Trophoblast cell (in vitro differentiated cells and primary cell): Measurements from ENCODE around the gene PLLP.
A peak's percentile ranks its signal among the peaks of the same experiment; 100 is the strongest.
"Not testable (repeated sequence)": the region's sequence is repeated elsewhere in the genome, so short reads cannot be mapped to it uniquely, and the experiment has no call there.

Experiments
- DNase-seq, 2 donors: peaks; one replicate each; pipeline ENCODE4 v3.0.0-alpha.2; 2016
- H2AFZ ChIP-seq: 2 replicates; pipeline ENCODE4 v1.6.1; 2013; ENCODE audit warnings: low read length, moderate library complexity, mild to moderate bottlenecking; ENCODE audit not compliant: insufficient read depth, poor library complexity
- H2AK5ac ChIP-seq: 2 replicates; pipeline ENCODE4 v1.6.1; 2013; ENCODE audit warnings: mild to moderate bottlenecking, low read length
- H2BK120ac ChIP-seq: 2 replicates; pipeline ENCODE4 v1.6.1; 2013; ENCODE audit warnings: low read length, mild to moderate bottlenecking, moderate library complexity; ENCODE audit not compliant: insufficient read depth, poor library complexity
- H2BK12ac ChIP-seq: 2 replicates; pipeline ENCODE4 v1.6.1; 2013; ENCODE audit warnings: mild to moderate bottlenecking, low read length, moderate library complexity
- H2BK5ac ChIP-seq: 2 replicates; pipeline ENCODE4 v1.6.1; 2013; ENCODE audit warnings: low read length, low read depth, moderate library complexity, mild to moderate bottlenecking; ENCODE audit not compliant: poor library complexity
- H3K14ac ChIP-seq: 2 replicates; pipeline ENCODE4 v1.6.1; 2013; ENCODE audit warnings: mild to moderate bottlenecking, low read length
- H3K18ac ChIP-seq: 2 replicates; pipeline ENCODE4 v1.6.1; 2013; ENCODE audit warnings: mild to moderate bottlenecking, low read length
- H3K23ac ChIP-seq: 2 replicates; pipeline ENCODE4 v1.6.1; 2013; ENCODE audit warnings: low read length
- H3K27ac ChIP-seq: 2 replicates; pipeline ENCODE4 v1.5.1; 2013; ENCODE audit warnings: low read depth, mild to moderate bottlenecking, inconsistent platforms, low read length, moderate library complexity
- H3K27me3 ChIP-seq: 2 replicates; pipeline ENCODE4 v1.6.1; 2013; ENCODE audit warnings: inconsistent platforms, mild to moderate bottlenecking, low read length, moderate library complexity; ENCODE audit not compliant: insufficient read depth
- H3K36me3 ChIP-seq, 2 experiments: 1 replicate in 1 of 2; 2 replicates in 1 of 2; pipeline ENCODE4 v1.6.1; 2013; ENCODE audit warnings: low read length in 2 of 2, mild to moderate bottlenecking in 2 of 2, moderate library complexity in 1 of 2; ENCODE audit not compliant: insufficient read depth in 2 of 2, control insufficient read depth in 1 of 2
- H3K4ac ChIP-seq: 2 replicates; pipeline ENCODE4 v1.6.1; 2013; ENCODE audit warnings: low read depth, mild to moderate bottlenecking, low read length, moderate library complexity
- H3K4me1 ChIP-seq, 2 experiments: 1 replicate in 1 of 2; 2 replicates in 1 of 2; pipeline ENCODE4 v1.6.1; 2013; ENCODE audit warnings: low read length in 2 of 2, mild to moderate bottlenecking in 2 of 2, moderate library complexity in 1 of 2; ENCODE audit not compliant: insufficient read depth in 2 of 2, control insufficient read depth in 1 of 2
- H3K4me2 ChIP-seq: 2 replicates; pipeline ENCODE4 v1.6.1; 2013; ENCODE audit warnings: inconsistent platforms, mild to moderate bottlenecking, low read length, moderate library complexity
- H3K4me3 ChIP-seq: 2 replicates; pipeline ENCODE4 v1.5.1; 2013; ENCODE audit warnings: mild to moderate bottlenecking, low read depth, low read length, inconsistent platforms
- H3K79me1 ChIP-seq: one replicate; pipeline ENCODE4 v1.6.1; 2013; ENCODE audit warnings: low read length
- H3K79me2 ChIP-seq: 2 replicates; pipeline ENCODE4 v1.6.1; 2013; ENCODE audit warnings: low read length, mild to moderate bottlenecking; ENCODE audit not compliant: control insufficient read depth, insufficient read depth, poor library complexity
- H3K9ac ChIP-seq: 2 replicates; pipeline ENCODE4 v1.6.1; 2013; ENCODE audit warnings: mild to moderate bottlenecking, low read length
- H3K9me3 ChIP-seq: 2 replicates; pipeline ENCODE4 v1.6.1; 2013; ENCODE audit warnings: low read depth, mild to moderate bottlenecking, control low read depth, inconsistent platforms, low read length; ENCODE audit not compliant: insufficient read depth
- H4K12ac ChIP-seq: 2 replicates; pipeline ENCODE4 v1.6.1; 2013; ENCODE audit warnings: low read depth, mild to moderate bottlenecking, low read length, moderate library complexity
- H4K8ac ChIP-seq: 2 replicates; pipeline ENCODE4 v1.6.1; 2013; ENCODE audit warnings: low read depth, mild to moderate bottlenecking, low read length, moderate library complexity
- H4K91ac ChIP-seq: one replicate; pipeline ENCODE4 v1.6.1; 2013; ENCODE audit warnings: low read depth, mild to moderate bottlenecking, low read length, moderate library complexity
- WGBS: extraction: QIAGEN DNeasy Blood & Tissue Kit; methylation state at CpG from one replicate; pipeline ENCODE4 v1.1.7; 2013; ENCODE audit warnings: missing lambda C conversion rate; ENCODE audit not compliant: insufficient read length, insufficient coverage; ENCODE audit errors: extremely low coverage; 5-methylcytosine and 5-hydroxymethylcytosine counted together

PLLP gene

GRCh38 chr16:57271063-57271345 is 13.5 kb downstream of the PLLP start:
- Histone ChIP-seq H3K9me3 (no peaks in the 10 kb centered on the region), H3K36me3 (no peaks in the 10 kb centered on the region), H3K4me1 (peaks cover 12 to 13% of the 10 kb centered on the region in 2 experiments), H2AK5ac (no peak overlapping the region), H3K79me2 (no peaks in the 10 kb centered on the region), H4K91ac (no peak overlapping the region), H3K18ac (no peak overlapping the region), H2AFZ (no peak overlapping the region), H3K4ac (no peak overlapping the region), H3K4me3 (no peak overlapping the region), H2BK120ac (no peak overlapping the region), H2BK5ac (no peak overlapping the region), H3K9ac (no peak overlapping the region), H3K79me1 (no peaks in the 10 kb centered on the region), H3K14ac (no peak overlapping the region), H4K12ac (no peak overlapping the region), H3K27ac (no peak overlapping the region), H3K4me2 (no peak overlapping the region), H3K23ac (no peak overlapping the region), H3K27me3 (no peaks in the 10 kb centered on the region), H2BK12ac (no peak overlapping the region), H4K8ac (no peak overlapping the region)
- no CpG with 5 or more reads among the region's 7 CpGs for WGBS
- DNase-seq = no peak

DNA sequence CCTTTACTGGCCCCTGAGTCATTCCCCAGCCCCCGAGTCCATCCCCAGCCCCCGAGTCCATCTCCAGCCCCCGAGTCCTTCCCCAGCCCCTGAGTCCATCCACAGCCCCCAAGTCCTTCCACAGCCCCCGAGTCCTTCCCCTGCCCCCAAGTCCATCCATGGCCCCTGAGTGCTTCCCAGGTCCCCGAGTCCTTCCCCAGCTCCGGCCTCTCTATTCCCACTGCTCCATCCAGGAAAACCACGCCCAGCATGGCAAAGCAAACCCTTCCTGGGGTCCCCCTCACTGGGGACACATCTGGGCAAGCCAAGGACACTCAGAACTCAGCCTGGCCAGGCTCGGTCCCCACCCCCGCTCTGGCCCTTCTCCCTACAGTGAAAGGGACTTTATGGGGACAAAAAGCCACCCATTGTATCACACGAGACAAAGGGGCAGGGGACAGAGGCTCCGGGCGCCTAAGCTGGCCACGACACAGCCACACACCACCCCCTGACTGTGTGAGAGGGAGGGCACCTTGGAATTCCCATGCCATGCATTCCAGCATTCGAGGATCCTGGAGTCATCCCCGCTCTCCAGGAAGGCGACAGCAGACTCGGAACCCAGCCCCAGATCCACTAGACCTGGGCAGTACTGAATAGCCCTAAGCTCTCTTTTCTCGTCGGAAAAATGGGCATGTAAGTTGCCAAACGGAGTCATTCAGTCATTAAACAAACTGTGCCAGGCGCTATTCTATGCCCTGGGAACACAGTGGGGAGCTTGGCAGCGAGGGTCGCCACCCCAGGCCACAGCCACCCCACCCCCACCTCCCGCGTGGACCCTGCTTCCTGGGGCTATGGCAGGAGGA is 14.0 kb downstream of the PLLP start:
- Histone ChIP-seq H3K79me1 (no peaks in the 10 kb centered on the region), H3K27me3 (no peaks in the 10 kb centered on the region)
- WGBS = no CpG with 5 or more reads among the region's 25 CpGs

GRCh38 chr16:57268804-57269800 is 15.4 kb downstream of the PLLP start:
- no peak overlapping the region for H3K18ac ChIP-seq
- H2BK120ac ChIP-seq = no peak overlapping the region
- no peaks in the 10 kb centered on the region for H3K27me3 ChIP-seq
- H3K4ac ChIP-seq = no peak overlapping the region
- no peak overlapping the region for H3K27ac ChIP-seq
- H2AFZ ChIP-seq = no peak overlapping the region
- no peak overlapping the region for H3K14ac ChIP-seq
- H3K4me3 ChIP-seq = no peak overlapping the region
- no peak overlapping the region for H4K91ac ChIP-seq
- H3K79me2 ChIP-seq = no peaks in the 10 kb centered on the region
- peak in 1 of 2 donors; percentile 30 for DNase-seq
- H3K4me1 ChIP-seq = peaks cover 12 to 13% of the 10 kb centered on the region in 2 experiments
- no peak overlapping the region for H3K4me2 ChIP-seq
- no peaks in the 10 kb centered on the region for H3K9me3 ChIP-seq
- no peak overlapping the region for H3K9ac ChIP-seq
- H2BK5ac ChIP-seq = no peak overlapping the region
- H3K79me1 ChIP-seq = no peaks in the 10 kb centered on the region
- H4K8ac ChIP-seq = no peak overlapping the region
- no peak overlapping the region for H2AK5ac ChIP-seq
- H2BK12ac ChIP-seq = no peak overlapping the region
- H3K36me3 ChIP-seq = no peaks in the 10 kb centered on the region
- no peak overlapping the region for H4K12ac ChIP-seq
- no CpG with 5 or more reads among the region's 14 CpGs for WGBS
- H3K23ac ChIP-seq = no peak overlapping the region

More for the DNA sequence above, 14.0 kb downstream of the PLLP start:
- Histone ChIP-seq H3K4me3 (no peak overlapping the region), H2BK120ac (no peak overlapping the region), H3K4ac (no peak overlapping the region), H3K18ac (no peak overlapping the region), H3K23ac (no peak overlapping the region), H3K27ac (no peak overlapping the region), H2AK5ac (no peak overlapping the region), H3K9me3 (no peaks in the 10 kb centered on the region), H3K36me3 (no peaks in the 10 kb centered on the region), H2AFZ (no peak overlapping the region), H2BK12ac (no peak overlapping the region), H4K8ac (no peak overlapping the region), H3K4me2 (no peak overlapping the region), H2BK5ac (no peak overlapping the region), H4K91ac (no peak overlapping the region), H4K12ac (no peak overlapping the region), H3K4me1 (peaks cover 12 to 13% of the 10 kb centered on the region in 2 experiments), H3K14ac (no peak overlapping the region), H3K9ac (peak overlapping the region; percentile 13), H3K79me2 (no peaks in the 10 kb centered on the region)
- no peak for DNase-seq

GRCh38 chr16:57267343-57267742 is 17.1 kb downstream of the PLLP start:
- H3K4ac ChIP-seq, H3K18ac ChIP-seq, H3K79me2 ChIP-seq, H4K12ac ChIP-seq, H3K36me3 ChIP-seq, H3K27ac ChIP-seq, H3K23ac ChIP-seq, H3K4me1 ChIP-seq, H2BK5ac ChIP-seq, H4K8ac ChIP-seq, H3K14ac ChIP-seq, H3K4me3 ChIP-seq, H3K4me2 ChIP-seq, H3K9ac ChIP-seq, H4K91ac ChIP-seq, H2BK12ac ChIP-seq, H3K79me1 ChIP-seq, H2AK5ac ChIP-seq, H2AFZ ChIP-seq, H2BK120ac ChIP-seq, H3K27me3 ChIP-seq, DNase-seq, H3K9me3 ChIP-seq: not testable (repeated sequence)
- no CpG with 5 or more reads among the region's 2 CpGs for WGBS
